Measurements from ENCODE around the gene DCN. TPM values are rescaled to one million over a fixed set of nuclear protein-coding genes. Genes with fewer than 3 reads are reported as not detected.

The DCN gene
- total RNA-seq, 2 experiments from 2014 or later, result not detected

GRCh38 chr12:91179966-91180561 lies 2.6 kb downstream of the DCN start:
- no peaks in the 10 kb centered on the region for H3K9me3 Mint-ChIP-seq
- H3K27me3 ChIP-seq (ENCODE audit: control insufficient read depth in 1 of 2, insufficient read depth in 2 of 2, low read length in 2 of 2), result no peaks in the 10 kb centered on the region
- ATAC-seq (ENCODE audit: poor library complexity) (no peak), DNase-seq (no peak)
- ChIA-PET POLR2A (no interaction called here), CTCF (no interaction called here)
- no peaks in the 10 kb centered on the region for H3K36me3 Mint-ChIP-seq (ENCODE audit: low read depth)
- no peak overlapping the region for H3K27ac ChIP-seq (ENCODE audit: low read depth in 1 of 2, low read length in 2 of 2)
- H3K9me3 ChIP-seq (ENCODE audit: control insufficient read depth in 1 of 2, insufficient read depth in 1 of 2, low read length in 2 of 2), result no peaks in the 10 kb centered on the region
- no peaks in the 10 kb centered on the region for H3K4me1 Mint-ChIP-seq (ENCODE audit: low read depth)
- TF ChIP-seq, protein P1, sequence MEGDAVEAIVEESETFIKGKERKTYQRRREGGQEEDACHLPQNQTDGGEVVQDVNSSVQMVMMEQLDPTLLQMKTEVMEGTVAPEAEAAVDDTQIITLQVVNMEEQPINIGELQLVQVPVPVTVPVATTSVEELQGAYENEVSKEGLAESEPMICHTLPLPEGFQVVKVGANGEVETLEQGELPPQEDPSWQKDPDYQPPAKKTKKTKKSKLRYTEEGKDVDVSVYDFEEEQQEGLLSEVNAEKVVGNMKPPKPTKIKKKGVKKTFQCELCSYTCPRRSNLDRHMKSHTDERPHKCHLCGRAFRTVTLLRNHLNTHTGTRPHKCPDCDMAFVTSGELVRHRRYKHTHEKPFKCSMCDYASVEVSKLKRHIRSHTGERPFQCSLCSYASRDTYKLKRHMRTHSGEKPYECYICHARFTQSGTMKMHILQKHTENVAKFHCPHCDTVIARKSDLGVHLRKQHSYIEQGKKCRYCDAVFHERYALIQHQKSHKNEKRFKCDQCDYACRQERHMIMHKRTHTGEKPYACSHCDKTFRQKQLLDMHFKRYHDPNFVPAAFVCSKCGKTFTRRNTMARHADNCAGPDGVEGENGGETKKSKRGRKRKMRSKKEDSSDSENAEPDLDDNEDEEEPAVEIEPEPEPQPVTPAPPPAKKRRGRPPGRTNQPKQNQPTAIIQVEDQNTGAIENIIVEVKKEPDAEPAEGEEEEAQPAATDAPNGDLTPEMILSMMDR (IDR thresholded peaks at IDR 0.05), result no peak
- no peaks in the 10 kb centered on the region for H3K4me1 ChIP-seq (ENCODE audit: insufficient read depth, low read length)
- no peaks in the 10 kb centered on the region for H3K36me3 ChIP-seq (ENCODE audit: insufficient read depth, low read length)
- no peak overlapping the region for H3K4me3 ChIP-seq (ENCODE audit: low read length)
- intact Hi-C loops (cut with DNase I, micrococcal nuclease), result no loop called here
- H3K27ac Mint-ChIP-seq, result no peak overlapping the region
- H3K4me3 Mint-ChIP-seq, result no peak overlapping the region
- H3K27me3 Mint-ChIP-seq, result peaks cover 6% of the 10 kb centered on the region

DNA sequence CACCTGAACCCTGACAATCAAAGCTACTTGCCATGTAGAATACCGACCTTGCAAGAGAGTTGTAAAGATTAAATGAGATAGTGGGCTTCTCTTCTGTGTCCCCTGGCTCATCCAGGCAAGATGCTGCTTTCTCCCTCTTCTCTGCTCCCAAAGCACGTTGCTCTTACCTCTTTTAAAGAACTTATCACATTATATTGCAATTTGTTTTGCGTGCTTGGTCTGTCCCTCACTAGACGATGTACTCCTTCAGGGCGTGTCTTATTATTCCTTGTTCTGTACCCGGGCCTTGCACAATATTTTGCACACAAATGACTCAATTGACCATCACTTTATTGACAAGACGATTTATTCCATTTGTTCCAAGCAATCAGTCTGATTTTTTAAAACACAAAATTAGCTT lies 3.3 kb downstream of the DCN start:
- Histone ChIP-seq H3K9me3 (ENCODE audit: control insufficient read depth in 1 of 2, insufficient read depth in 1 of 2, low read length in 2 of 2) (no peaks in the 10 kb centered on the region), H3K27me3 (ENCODE audit: control insufficient read depth in 1 of 2, insufficient read depth in 2 of 2, low read length in 2 of 2) (no peaks in the 10 kb centered on the region), H3K36me3 (ENCODE audit: insufficient read depth, low read length) (no peaks in the 10 kb centered on the region), H3K27ac (ENCODE audit: low read depth in 1 of 2, low read length in 2 of 2) (no peak overlapping the region), H3K4me3 (ENCODE audit: low read length) (no peak overlapping the region), H3K4me1 (ENCODE audit: insufficient read depth, low read length) (no peaks in the 10 kb centered on the region)
- TF ChIP-seq, protein P1 (IDR thresholded peaks at IDR 0.05), result no peak
- no peaks in the 10 kb centered on the region for H3K9me3 Mint-ChIP-seq
- no peaks in the 10 kb centered on the region for H3K36me3 Mint-ChIP-seq (ENCODE audit: low read depth)
- ChIA-PET POLR2A (no interaction called here), CTCF (no interaction called here)
- intact Hi-C loops (cut with DNase I, micrococcal nuclease), result no loop called here
- DNase-seq, result no peak
- no peaks in the 10 kb centered on the region for H3K4me1 Mint-ChIP-seq (ENCODE audit: low read depth)
- H3K27me3 Mint-ChIP-seq, result peaks cover 6% of the 10 kb centered on the region
- H3K27ac Mint-ChIP-seq, result no peak overlapping the region
- ATAC-seq (ENCODE audit: poor library complexity), result no peak
- H3K4me3 Mint-ChIP-seq, result no peak overlapping the region

- H3K27me3 Mint-ChIP-seq, result peaks cover 3% of the 10 kb centered on the region
- no peaks in the 10 kb centered on the region for H3K36me3 Mint-ChIP-seq (ENCODE audit: low read depth)
- DNase-seq, result no peak
- H3K4me1 Mint-ChIP-seq (ENCODE audit: low read depth), result no peaks in the 10 kb centered on the region
- no peaks in the 10 kb centered on the region for H3K9me3 Mint-ChIP-seq
- ChIA-PET POLR2A (no interaction called here), CTCF (no interaction called here)
- Histone ChIP-seq H3K27ac (ENCODE audit: low read depth in 1 of 2, low read length in 2 of 2) (no peak overlapping the region), H3K36me3 (ENCODE audit: insufficient read depth, low read length) (no peaks in the 10 kb centered on the region), H3K27me3 (ENCODE audit: control insufficient read depth in 1 of 2, insufficient read depth in 2 of 2, low read length in 2 of 2) (no peaks in the 10 kb centered on the region), H3K4me1 (ENCODE audit: insufficient read depth, low read length) (no peaks in the 10 kb centered on the region), H3K9me3 (ENCODE audit: control insufficient read depth in 1 of 2, insufficient read depth in 1 of 2, low read length in 2 of 2) (no peaks in the 10 kb centered on the region), H3K4me3 (ENCODE audit: low read length) (no peak overlapping the region)
- intact Hi-C loops (cut with DNase I, micrococcal nuclease), result no loop called here
- H3K4me3 Mint-ChIP-seq, result no peak overlapping the region
- ATAC-seq (ENCODE audit: poor library complexity), result no peak
- TF ChIP-seq, protein P1 (IDR thresholded peaks at IDR 0.05), result no peak
- no peak overlapping the region for H3K27ac Mint-ChIP-seq
Measured at GRCh38 chr12:91178781-91179180, 3.8 kb downstream of the DCN start.
